Tibial nerve (tissue), 4 donors: ENCODE measurements around the gene DPP10.

Source experiments
- EP300 ChIP-seq, 2 donors: sonication (generic); formaldehyde crosslinking; IDR thresholded peaks; one replicate each; pipeline ENCODE4 v1.6.1; 2017; ENCODE audit warnings: antibody characterized with exemption in 2 of 2, mild to moderate bottlenecking in 1 of 2
- POLR2A ChIP-seq, 2 donors: fragments of 450-650 bp; IDR thresholded peaks; one replicate each; pipeline ENCODE4 v1.6.1; 2017; ENCODE audit warnings: antibody characterized with exemption in 2 of 2, mild to moderate bottlenecking in 2 of 2, moderate library complexity in 2 of 2
- TF ChIP-seq, protein P1 (sequence below), 5 experiments: fragments of 200-600 bp in 3 of 5; fragments of 450-650 bp in 2 of 5; sonication (generic) in 3 of 5; IDR thresholded peaks; one replicate each; pipeline ENCODE4 v1.5.1; 2016 to 2019; ENCODE audit warnings: antibody characterized with exemption in 5 of 5, mild to moderate bottlenecking in 3 of 5, moderate library complexity in 2 of 5

- TF ChIP-seq, protein P1, sequence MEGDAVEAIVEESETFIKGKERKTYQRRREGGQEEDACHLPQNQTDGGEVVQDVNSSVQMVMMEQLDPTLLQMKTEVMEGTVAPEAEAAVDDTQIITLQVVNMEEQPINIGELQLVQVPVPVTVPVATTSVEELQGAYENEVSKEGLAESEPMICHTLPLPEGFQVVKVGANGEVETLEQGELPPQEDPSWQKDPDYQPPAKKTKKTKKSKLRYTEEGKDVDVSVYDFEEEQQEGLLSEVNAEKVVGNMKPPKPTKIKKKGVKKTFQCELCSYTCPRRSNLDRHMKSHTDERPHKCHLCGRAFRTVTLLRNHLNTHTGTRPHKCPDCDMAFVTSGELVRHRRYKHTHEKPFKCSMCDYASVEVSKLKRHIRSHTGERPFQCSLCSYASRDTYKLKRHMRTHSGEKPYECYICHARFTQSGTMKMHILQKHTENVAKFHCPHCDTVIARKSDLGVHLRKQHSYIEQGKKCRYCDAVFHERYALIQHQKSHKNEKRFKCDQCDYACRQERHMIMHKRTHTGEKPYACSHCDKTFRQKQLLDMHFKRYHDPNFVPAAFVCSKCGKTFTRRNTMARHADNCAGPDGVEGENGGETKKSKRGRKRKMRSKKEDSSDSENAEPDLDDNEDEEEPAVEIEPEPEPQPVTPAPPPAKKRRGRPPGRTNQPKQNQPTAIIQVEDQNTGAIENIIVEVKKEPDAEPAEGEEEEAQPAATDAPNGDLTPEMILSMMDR (IDR thresholded peaks at IDR 0.05): no peak
- TF ChIP-seq EP300 (IDR thresholded peaks at IDR 0.05): no peak
- TF ChIP-seq POLR2A (IDR thresholded peaks at IDR 0.05): no peak
Observed at GRCh38 chr2:114859726-114860510, 417.5 kb downstream of the DPP10 start.
